CD14-positive monocyte (primary cell): Measurements from ENCODE around the gene GPI. TPM values are rescaled to one million over a fixed set of nuclear protein-coding genes. Genes with fewer than 3 reads are reported as not detected.

Experiments used
- DNase-seq, 3 donors: peaks; one replicate each; pipeline ENCODE4 v3.0.0-alpha.2; 2011 to 2022
- H2AFZ ChIP-seq: 2 replicates; pipeline ENCODE4 v1.6.0; 2012; ENCODE audit warnings: mild to moderate bottlenecking, low read depth, low read length, inconsistent platforms; ENCODE audit not compliant: insufficient read depth, poor library complexity, severe bottlenecking
- H3K27ac ChIP-seq, 2 donors: 1 replicate in 1 of 2; 2 replicates in 1 of 2; pipeline ENCODE4 v1.5.1; 2012 to 2013; ENCODE audit warnings: low read length in 2 of 2, control low read depth in 1 of 2, inconsistent platforms in 1 of 2, low read depth in 1 of 2, mild to moderate bottlenecking in 1 of 2
- H3K27me3 ChIP-seq, 2 donors: one replicate each; pipeline versions ENCODE4 v1.6.0 to v1.6.1; 2011 to 2013; ENCODE audit warnings: low read length in 2 of 2; ENCODE audit not compliant: control insufficient read depth in 2 of 2, insufficient read depth in 2 of 2
- H3K36me3 ChIP-seq, 2 donors: replicated peaks in 1 of 2; 1 replicate in 1 of 2; 2 replicates in 1 of 2; pipeline versions ENCODE4 v1.5.1 to v1.6.1; 2012 to 2013; ENCODE audit warnings: low read length in 2 of 2, control low read depth in 1 of 2, inconsistent platforms in 1 of 2, mild to moderate bottlenecking in 1 of 2; ENCODE audit not compliant: insufficient read depth in 2 of 2, control insufficient read depth in 1 of 2
- H3K4me1 ChIP-seq, 2 donors: 1 replicate in 1 of 2; 2 replicates in 1 of 2; pipeline versions ENCODE4 v1.5.1 to v1.6.1; 2012 to 2013; ENCODE audit warnings: low read length in 2 of 2, control low read depth in 1 of 2, inconsistent platforms in 1 of 2, mild to moderate bottlenecking in 1 of 2, moderate library complexity in 1 of 2; ENCODE audit not compliant: insufficient read depth in 2 of 2, control insufficient read depth in 1 of 2
- H3K4me2 ChIP-seq: replicated peaks from 2 replicates; pipeline ENCODE3; 2012; ENCODE audit warnings: low read length, moderate library complexity, mild to moderate bottlenecking; ENCODE audit not compliant: poor library complexity, severe bottlenecking; ENCODE audit errors: extremely low read depth
- H3K4me3 ChIP-seq, 3 experiments: fragments of 200-600 bp in 1 of 3; sonication (generic) in 1 of 3; replicated peaks in 1 of 3; 1 replicate in 2 of 3; 2 replicates in 1 of 3; pipeline ENCODE4 v1.5.1; 2011 to 2013; ENCODE audit warnings: low read length in 3 of 3, mild to moderate bottlenecking in 3 of 3, control low read depth in 2 of 3, low read depth in 2 of 3, inconsistent platforms in 1 of 3, moderate library complexity in 1 of 3
- H3K79me2 ChIP-seq: 2 replicates; pipeline ENCODE4 v1.6.0; 2012; ENCODE audit warnings: mild to moderate bottlenecking, control low read depth, inconsistent platforms, low read length, moderate library complexity; ENCODE audit not compliant: insufficient read depth
- H3K9ac ChIP-seq: 2 replicates; pipeline ENCODE4 v1.6.0; 2017; ENCODE audit warnings: low read length, mild to moderate bottlenecking; ENCODE audit not compliant: insufficient read depth, poor library complexity, severe bottlenecking
- H3K9me3 ChIP-seq, 2 donors: replicated peaks in 1 of 2; 1 replicate in 1 of 2; 2 replicates in 1 of 2; pipeline versions ENCODE4 v1.5.1 to v1.6.1; 2012 to 2013; ENCODE audit warnings: low read length in 2 of 2, control low read depth in 1 of 2; ENCODE audit not compliant: control insufficient read depth in 1 of 2, insufficient read depth in 1 of 2
- H4K20me1 ChIP-seq: 2 replicates; pipeline ENCODE4 v1.6.0; 2012; ENCODE audit warnings: mild to moderate bottlenecking, low read length, control low read depth, moderate library complexity; ENCODE audit not compliant: insufficient read depth
- H3K27ac Mint-ChIP-seq, 7 donors: one replicate each; pipeline ENCODE4 v1.8.0; 2020; ENCODE audit warnings: mild to moderate bottlenecking in 7 of 7, mixed read lengths in 7 of 7, moderate library complexity in 6 of 7, inconsistent platforms in 2 of 7
- H3K27me3 Mint-ChIP-seq, 3 donors: one replicate each; pipeline ENCODE4 v1.8.0; 2021 to 2022; ENCODE audit warnings: low read depth in 3 of 3, mild to moderate bottlenecking in 3 of 3, mixed read lengths in 3 of 3, moderate library complexity in 3 of 3, inconsistent platforms in 1 of 3
- H3K36me3 Mint-ChIP-seq, 2 donors: one replicate each; pipeline ENCODE4 v1.8.0; 2020; ENCODE audit warnings: mixed read lengths in 2 of 2, inconsistent platforms in 1 of 2, mild to moderate bottlenecking in 1 of 2
- H3K4me1 Mint-ChIP-seq: one replicate; pipeline ENCODE4 v1.8.0; 2020; ENCODE audit warnings: mild to moderate bottlenecking, mixed read lengths
- H3K4me3 Mint-ChIP-seq, 2 donors: one replicate each; pipeline ENCODE4 v1.8.0; 2020; ENCODE audit warnings: mild to moderate bottlenecking in 2 of 2, mixed read lengths in 2 of 2, moderate library complexity in 1 of 2
- H3K9me3 Mint-ChIP-seq, 7 donors: one replicate each; pipeline ENCODE4 v1.8.0; 2020 to 2022; ENCODE audit warnings: mixed read lengths in 7 of 7, mild to moderate bottlenecking in 6 of 7, moderate library complexity in 6 of 7, inconsistent platforms in 2 of 7
- WGBS: methylation state at CpG from one replicate; pipeline ENCODE4 v1.1.5; 2013; ENCODE audit warnings: missing lambda C conversion rate; ENCODE audit not compliant: insufficient coverage; 5-methylcytosine and 5-hydroxymethylcytosine counted together
- intact Hi-C, 2 donors: fragments of 100-400 bp; cut with micrococcal nuclease; formaldehyde crosslinking; loops; one replicate each; pipeline versions ENCODE4 v1.15.0 to v1.15.1; 2023
- polyA plus RNA-seq, 3 donors: library from polyadenylated mRNA; depleted of rRNA in 1 of 3; unstranded in 2 of 3; stranded (reverse) in 1 of 3; fragments of 300-500 nt in 2 of 3; fragments of >200 nt in 1 of 3; fragmentation: Illumina TruSeq in 2 of 3; gene quantifications; 1 replicate in 2 of 3; 2 replicates in 1 of 3; pipeline ENCODE4 v1.2.3, GENCODE V29; 2012 to 2021
- TF ChIP-seq, protein P1 (sequence below): fragments of 200-600 bp; IDR thresholded peaks from one replicate; pipeline ENCODE4 v1.8.0; 2022; ENCODE audit warnings: antibody characterized with exemption, mild to moderate bottlenecking

The GPI gene
- polyA plus RNA-seq, 3 donors = 81.2 to 107 (median 95.3) TPM

GRCh38 chr19:34402074-34402600 is 37.1 kb downstream of the GPI start:
- H3K27ac ChIP-seq = no peak overlapping the region
- no peak for DNase-seq
- no peak overlapping the region for H3K4me3 ChIP-seq
- no peaks in the 10 kb centered on the region for H3K9me3 ChIP-seq
- Mint-ChIP-seq H3K4me3 (no peak overlapping the region), H3K4me1 (peaks cover 8% of the 10 kb centered on the region), H3K36me3 (peaks cover 29 to 39% of the 10 kb centered on the region in 2 donors), H3K27ac (peak overlapping the region in 1 of 7 donors; percentile 10), H3K27me3 (peaks cover 0 to 2% (median 0%) of the 10 kb centered on the region in 3 donors), H3K9me3 (no peaks in the 10 kb centered on the region)
- intact Hi-C loops = no loop called here
- WGBS = 79% methylated on average over 3 of the region's 8 CpGs
- TF ChIP-seq, protein P1, sequence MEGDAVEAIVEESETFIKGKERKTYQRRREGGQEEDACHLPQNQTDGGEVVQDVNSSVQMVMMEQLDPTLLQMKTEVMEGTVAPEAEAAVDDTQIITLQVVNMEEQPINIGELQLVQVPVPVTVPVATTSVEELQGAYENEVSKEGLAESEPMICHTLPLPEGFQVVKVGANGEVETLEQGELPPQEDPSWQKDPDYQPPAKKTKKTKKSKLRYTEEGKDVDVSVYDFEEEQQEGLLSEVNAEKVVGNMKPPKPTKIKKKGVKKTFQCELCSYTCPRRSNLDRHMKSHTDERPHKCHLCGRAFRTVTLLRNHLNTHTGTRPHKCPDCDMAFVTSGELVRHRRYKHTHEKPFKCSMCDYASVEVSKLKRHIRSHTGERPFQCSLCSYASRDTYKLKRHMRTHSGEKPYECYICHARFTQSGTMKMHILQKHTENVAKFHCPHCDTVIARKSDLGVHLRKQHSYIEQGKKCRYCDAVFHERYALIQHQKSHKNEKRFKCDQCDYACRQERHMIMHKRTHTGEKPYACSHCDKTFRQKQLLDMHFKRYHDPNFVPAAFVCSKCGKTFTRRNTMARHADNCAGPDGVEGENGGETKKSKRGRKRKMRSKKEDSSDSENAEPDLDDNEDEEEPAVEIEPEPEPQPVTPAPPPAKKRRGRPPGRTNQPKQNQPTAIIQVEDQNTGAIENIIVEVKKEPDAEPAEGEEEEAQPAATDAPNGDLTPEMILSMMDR = no peak
- H2AFZ ChIP-seq = no peak overlapping the region
- H3K9ac ChIP-seq = no peak overlapping the region
- H3K27me3 ChIP-seq = no peaks in the 10 kb centered on the region
- no peaks in the 10 kb centered on the region for H3K79me2 ChIP-seq
- no peak overlapping the region for H3K4me2 ChIP-seq
- peaks cover 31 to 38% of the 10 kb centered on the region in 2 donors for H3K36me3 ChIP-seq
- no peaks in the 10 kb centered on the region for H4K20me1 ChIP-seq
- H3K4me1 ChIP-seq = peaks cover 10 to 12% of the 10 kb centered on the region in 2 donors

DNA sequence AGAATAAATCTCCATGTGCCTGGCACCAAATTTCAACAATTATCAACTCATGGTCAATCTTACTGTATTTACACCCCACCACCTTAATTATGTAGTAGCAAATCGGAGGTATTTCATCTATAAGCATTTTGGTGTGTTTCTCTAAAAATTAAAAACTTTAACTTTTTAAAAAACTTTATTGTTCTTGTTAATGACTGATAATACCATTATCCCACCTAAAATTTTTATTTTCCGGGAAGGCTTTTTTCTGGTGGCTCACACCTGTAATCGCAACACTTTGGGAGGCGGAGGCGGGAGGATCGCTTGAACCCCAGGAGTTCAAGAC is 38.8 kb downstream of the GPI start:
- H3K4me1 ChIP-seq = peaks cover 10 to 12% of the 10 kb centered on the region in 2 donors
- peaks cover 19 to 21% of the 10 kb centered on the region in 2 donors for H3K36me3 ChIP-seq
- H3K4me3 ChIP-seq = peak overlapping the region; percentile 72 to 88 (median 80)
- Mint-ChIP-seq H3K4me3 (peak overlapping the region; percentile 86 to 90), H3K4me1 (peaks cover 8% of the 10 kb centered on the region), H3K9me3 (no peaks in the 10 kb centered on the region), H3K27me3 (peaks cover 0 to 2% (median 0%) of the 10 kb centered on the region in 3 donors), H3K27ac (peak overlapping the region in 5 of 7 donors; percentile 20 to 84 (median 32)), H3K36me3 (peaks cover 20 to 24% of the 10 kb centered on the region in 2 donors)
- peak overlapping the region; percentile 99 for H2AFZ ChIP-seq
- intact Hi-C loops = no loop called here
- no peak overlapping the region for H3K9ac ChIP-seq
- TF ChIP-seq, protein P1 = no peak
- no peaks in the 10 kb centered on the region for H3K27me3 ChIP-seq
- H3K27ac ChIP-seq = no peak overlapping the region
- H3K79me2 ChIP-seq = no peaks in the 10 kb centered on the region
- H3K4me2 ChIP-seq = peak overlapping the region; percentile 96
- no peaks in the 10 kb centered on the region for H4K20me1 ChIP-seq
- H3K9me3 ChIP-seq = no peaks in the 10 kb centered on the region
- no CpG with 5 or more reads among the region's 6 CpGs for WGBS
- DNase-seq = no peak
